Peyer's patch (tissue), 4 donors: Measurements from ENCODE around the gene AMDHD2.

Experiments used
- POLR2A ChIP-seq, 2 donors: fragments of 450-650 bp; IDR thresholded peaks; one replicate each; pipeline ENCODE4 v1.5.1; 2017; ENCODE audit warnings: antibody characterized with exemption in 2 of 2, mild to moderate bottlenecking in 2 of 2, moderate library complexity in 2 of 2
- TF ChIP-seq, protein P1 (sequence below), 6 experiments: fragments of 450-650 bp in 4 of 6; fragments of 200-600 bp in 2 of 6; sonication (generic) in 1 of 6; IDR thresholded peaks; one replicate each; pipeline ENCODE4 v1.5.1; 2017 to 2019; ENCODE audit warnings: antibody characterized with exemption in 6 of 6, mild to moderate bottlenecking in 3 of 6, moderate library complexity in 1 of 6

DNA sequence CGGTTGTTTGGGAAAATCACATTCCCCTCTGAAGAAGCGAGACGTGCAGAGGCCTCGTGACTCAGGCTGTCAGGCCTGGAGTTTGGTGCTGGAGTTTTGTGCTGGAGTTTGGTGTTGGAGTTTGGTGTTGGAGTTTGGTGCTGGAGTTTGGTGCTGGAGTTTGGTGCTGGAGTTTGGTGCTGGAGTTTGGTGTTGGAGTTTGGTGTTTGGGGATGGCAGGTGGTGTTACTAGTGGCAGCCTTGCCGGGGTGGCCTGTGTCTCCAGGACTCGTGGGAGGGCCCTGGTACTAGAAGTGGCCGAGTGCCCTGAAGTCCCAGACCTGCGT lies 32.7 kb upstream of the AMDHD2 start:
- TF ChIP-seq, protein P1, sequence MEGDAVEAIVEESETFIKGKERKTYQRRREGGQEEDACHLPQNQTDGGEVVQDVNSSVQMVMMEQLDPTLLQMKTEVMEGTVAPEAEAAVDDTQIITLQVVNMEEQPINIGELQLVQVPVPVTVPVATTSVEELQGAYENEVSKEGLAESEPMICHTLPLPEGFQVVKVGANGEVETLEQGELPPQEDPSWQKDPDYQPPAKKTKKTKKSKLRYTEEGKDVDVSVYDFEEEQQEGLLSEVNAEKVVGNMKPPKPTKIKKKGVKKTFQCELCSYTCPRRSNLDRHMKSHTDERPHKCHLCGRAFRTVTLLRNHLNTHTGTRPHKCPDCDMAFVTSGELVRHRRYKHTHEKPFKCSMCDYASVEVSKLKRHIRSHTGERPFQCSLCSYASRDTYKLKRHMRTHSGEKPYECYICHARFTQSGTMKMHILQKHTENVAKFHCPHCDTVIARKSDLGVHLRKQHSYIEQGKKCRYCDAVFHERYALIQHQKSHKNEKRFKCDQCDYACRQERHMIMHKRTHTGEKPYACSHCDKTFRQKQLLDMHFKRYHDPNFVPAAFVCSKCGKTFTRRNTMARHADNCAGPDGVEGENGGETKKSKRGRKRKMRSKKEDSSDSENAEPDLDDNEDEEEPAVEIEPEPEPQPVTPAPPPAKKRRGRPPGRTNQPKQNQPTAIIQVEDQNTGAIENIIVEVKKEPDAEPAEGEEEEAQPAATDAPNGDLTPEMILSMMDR (IDR thresholded peaks at IDR 0.05): no peak
- no peak for TF ChIP-seq POLR2A (IDR thresholded peaks at IDR 0.05)
